GM12872 (cell line): ENCODE data around the gene GPX3.

Experiments used
- TF ChIP-seq, protein P1 (sequence below): IDR thresholded peaks from 3 replicates; pipeline ENCODE4 v1.5.1; 2011; ENCODE audit warnings: low read depth, mild to moderate bottlenecking, low read length, moderate library complexity; ENCODE audit not compliant: insufficient read depth

The GPX3 gene

DNA sequence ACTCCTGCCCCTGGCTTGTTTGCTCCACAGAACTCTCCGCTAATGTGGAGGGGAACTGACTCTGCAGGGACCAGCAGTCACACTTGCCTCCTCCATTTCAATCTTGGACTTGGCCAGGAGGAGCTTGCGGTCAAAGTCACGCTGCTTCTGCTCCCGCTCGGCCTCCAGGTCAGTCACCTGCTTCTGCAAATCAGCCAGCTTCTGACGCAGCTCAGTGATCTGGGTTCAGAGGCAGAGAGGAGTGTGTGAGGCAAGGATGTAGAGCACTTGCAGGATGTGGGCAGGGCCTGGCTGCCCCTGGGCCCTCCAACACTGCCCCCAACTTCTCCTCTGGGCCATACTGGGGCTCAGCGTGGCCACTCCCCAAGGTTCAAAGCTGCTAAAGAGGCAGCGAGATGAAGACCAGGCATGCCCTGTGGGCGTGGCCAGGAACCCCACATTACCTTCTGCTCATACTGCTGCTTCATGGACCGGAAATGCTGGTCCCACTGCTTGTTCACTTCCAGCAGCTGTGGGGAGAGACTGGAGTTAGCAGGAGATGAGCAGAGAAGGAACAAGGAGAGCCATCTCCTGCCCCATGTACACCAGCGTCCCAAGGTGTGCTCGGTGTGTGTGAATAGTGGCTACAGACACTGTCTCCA is 22.2 kb downstream of the GPX3 start:
- TF ChIP-seq, protein P1, sequence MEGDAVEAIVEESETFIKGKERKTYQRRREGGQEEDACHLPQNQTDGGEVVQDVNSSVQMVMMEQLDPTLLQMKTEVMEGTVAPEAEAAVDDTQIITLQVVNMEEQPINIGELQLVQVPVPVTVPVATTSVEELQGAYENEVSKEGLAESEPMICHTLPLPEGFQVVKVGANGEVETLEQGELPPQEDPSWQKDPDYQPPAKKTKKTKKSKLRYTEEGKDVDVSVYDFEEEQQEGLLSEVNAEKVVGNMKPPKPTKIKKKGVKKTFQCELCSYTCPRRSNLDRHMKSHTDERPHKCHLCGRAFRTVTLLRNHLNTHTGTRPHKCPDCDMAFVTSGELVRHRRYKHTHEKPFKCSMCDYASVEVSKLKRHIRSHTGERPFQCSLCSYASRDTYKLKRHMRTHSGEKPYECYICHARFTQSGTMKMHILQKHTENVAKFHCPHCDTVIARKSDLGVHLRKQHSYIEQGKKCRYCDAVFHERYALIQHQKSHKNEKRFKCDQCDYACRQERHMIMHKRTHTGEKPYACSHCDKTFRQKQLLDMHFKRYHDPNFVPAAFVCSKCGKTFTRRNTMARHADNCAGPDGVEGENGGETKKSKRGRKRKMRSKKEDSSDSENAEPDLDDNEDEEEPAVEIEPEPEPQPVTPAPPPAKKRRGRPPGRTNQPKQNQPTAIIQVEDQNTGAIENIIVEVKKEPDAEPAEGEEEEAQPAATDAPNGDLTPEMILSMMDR: no peak

DNA sequence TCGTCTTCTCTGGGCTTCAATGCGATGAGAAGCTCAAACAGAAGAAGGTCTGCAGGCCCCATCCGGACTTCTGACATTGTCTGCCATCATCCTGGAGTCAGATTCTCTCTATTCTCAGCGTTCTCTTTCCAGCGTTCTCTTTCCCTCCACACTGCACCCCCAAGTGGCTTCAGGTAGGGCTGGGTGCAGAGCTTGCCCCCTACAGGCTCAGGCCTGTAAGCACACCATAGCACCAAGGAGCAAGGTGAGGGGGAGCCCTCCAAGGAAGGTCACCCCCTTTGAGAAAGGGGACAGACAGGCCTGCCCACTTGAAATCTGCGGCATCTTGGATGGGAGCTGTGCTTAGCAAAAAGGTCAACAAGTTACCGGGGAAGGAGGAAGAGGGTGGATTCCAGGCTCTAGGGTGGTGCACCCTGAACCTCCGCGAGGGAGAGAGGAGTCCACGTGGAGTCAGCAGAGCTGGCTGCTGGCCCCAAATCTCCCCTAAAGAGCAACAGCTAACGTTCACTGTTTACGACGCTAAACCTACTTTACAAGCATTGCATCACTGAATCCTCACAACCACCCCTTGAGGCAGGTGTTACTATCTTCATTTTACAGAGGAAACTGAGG is 27.5 kb downstream of the GPX3 start:
- TF ChIP-seq, protein P1: peak; percentile 95

DNA sequence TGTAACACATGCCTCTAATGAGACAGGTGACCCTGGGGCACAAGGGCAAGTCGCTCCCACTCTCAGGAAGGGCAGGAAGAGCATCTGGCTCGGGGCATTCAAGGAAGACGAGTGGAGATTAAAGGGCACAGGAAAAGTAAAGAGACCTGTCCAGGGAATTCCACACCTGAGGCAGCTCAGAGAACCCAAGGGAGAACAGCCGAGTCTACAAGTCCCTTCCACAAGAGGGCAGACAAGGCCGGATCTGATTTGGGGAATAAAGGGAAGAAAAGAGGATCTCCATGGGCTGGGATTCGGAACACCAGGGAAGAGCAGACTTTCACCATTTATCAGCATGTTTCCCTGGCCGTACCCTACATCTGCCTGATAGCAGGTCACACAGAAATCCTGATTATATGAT is 28.1 kb downstream of the GPX3 start:
- TF ChIP-seq, protein P1: peak; percentile 33; the same call in 1 of the 3 replicates

DNA sequence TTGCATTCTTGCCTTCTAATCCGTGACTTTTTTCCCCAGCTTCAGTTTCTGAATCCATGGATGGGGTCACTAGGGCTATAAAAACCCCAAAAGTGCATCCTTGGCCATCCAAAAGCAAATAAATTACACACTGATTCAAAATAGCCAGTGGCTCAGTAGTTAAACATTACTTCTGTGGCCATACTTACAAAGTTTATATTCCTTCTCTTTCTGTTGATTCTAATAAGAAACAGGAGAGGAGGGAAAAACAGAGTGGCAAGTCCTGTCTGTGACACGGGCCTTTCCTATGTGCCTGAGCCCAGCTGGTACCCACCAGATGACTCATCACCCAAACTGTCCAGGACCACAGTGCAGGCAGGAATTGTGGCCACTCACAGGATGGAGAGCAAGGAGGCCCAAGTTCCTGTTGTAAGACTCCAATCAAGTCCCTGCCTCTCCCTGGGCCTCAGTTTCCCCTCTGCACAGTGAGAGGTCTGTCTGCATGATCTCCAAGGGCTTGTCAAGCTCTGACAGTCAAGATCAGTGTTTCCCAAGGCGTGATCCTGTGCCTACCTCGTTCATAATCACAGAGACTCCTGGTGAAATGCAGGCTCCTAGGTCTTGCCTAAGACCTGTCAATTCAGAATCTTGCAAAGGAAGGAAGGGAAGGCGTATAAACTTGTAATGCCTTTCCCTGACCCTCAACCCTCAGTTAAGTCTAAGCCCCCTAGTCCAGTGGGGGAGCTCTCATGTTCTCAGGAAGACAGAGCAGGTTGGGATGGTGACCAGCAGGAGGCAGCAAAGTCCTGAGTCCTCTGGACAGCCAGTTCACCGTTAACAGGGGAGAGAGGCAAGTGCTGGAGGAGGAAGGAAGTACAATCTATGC is 30.9 kb downstream of the GPX3 start:
- TF ChIP-seq, protein P1: peak; percentile 90

DNA sequence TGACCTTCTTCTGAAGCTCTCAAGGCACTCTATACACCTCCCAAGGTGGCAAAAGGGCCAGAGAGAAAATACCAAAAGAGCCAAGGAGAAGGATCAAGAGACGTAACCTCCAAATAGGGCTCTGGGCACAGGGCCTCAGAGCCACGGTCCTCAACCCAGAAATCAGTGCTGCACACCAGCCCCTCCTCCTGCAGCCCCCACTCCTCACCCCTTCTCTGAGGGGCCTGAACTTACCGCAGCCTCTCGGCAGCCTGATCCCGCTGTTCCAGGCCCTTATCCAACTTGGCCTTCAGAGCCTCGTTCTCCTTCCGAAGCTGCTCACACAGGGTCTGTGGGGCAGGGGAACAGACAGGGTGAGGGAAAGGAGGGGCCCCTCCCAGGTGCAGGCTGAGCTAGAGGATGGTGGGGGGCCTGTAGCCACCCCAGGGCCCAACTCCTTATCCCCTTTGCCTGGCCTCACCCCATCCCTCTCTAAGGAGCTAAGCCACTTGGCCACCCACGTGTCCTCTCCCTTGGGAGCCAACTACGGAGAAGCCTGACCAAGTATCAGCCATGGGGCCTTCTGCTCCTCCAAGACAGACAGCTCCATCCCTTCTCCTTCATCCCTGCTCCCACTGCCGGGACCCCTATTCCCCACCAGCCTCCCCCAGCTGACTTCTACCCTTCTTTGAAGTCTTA is 31.7 kb downstream of the GPX3 start:
- TF ChIP-seq, protein P1: no peak

DNA sequence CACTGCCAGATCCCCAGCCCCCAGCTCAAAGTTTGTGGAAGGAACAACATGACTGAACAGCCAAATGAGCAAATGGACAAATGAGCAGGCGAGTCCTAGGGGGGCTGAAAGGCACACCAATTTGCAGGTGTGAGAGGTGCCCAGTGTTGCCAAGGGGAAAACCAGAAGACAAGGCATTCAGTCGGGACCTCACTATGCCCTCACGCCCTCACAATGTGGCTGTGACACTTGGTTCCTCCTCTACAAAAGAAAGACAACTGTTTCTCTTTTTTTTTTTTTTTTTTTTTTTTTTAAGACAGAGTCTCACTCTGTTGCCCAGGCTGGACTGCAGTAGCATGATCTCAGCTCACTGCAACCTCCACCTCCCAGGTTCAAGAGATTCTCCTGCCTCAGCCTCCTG is 32.4 kb downstream of the GPX3 start:
- TF ChIP-seq, protein P1: no peak
